IMR-90 (cell line): ENCODE data around the gene ART4. TPM values are rescaled to one million over a fixed set of nuclear protein-coding genes. Genes with fewer than 3 reads are reported as not detected.
A peak's percentile ranks its signal among the peaks of the same experiment; 100 is the strongest.

Experiments used
- ATAC-seq: fragments of 200-7000 bp; cut with Tn5 transposase; 2 replicates; pipeline ENCODE4 v1.9.1; 2020; ENCODE audit warnings: low read depth, mild to moderate bottlenecking, moderate library complexity
- BruUV-seq: library from RNA; stranded (reverse); fragments of 400-500 nt; replicated peaks from 2 replicates; lab custom pipeline; 2021; lab: Mats Ljungman, UMichigan
- CTCF ChIA-PET: fragments of 300-600 bp; formaldehyde crosslinking; extraction: SDS; loops from one replicate; lab custom pipeline; 2021; ENCODE audit warnings: antibody characterized with exemption; lab: Yijun Ruan, JAX
- POLR2A ChIA-PET: fragments of 300-600 bp; sonication (Branson Sonifier 250); formaldehyde crosslinking; loops from one replicate; lab custom pipeline; 2022; ENCODE audit warnings: antibody characterized with exemption; ENCODE audit not compliant: unreplicated experiment; lab: Charles Lee
- DNase-seq: peaks from one replicate; pipeline ENCODE4 v3.0.0; 2013
- H2AFZ ChIP-seq: replicated peaks from 2 replicates; pipeline ENCODE3; 2013; ENCODE audit warnings: low read length, mild to moderate bottlenecking; ENCODE audit not compliant: poor library complexity
- H2AK5ac ChIP-seq: 2 replicates; pipeline ENCODE4 v1.6.1; 2013; ENCODE audit warnings: low read depth, low read length, inconsistent platforms
- H2AK9ac ChIP-seq: replicated peaks from 2 replicates; pipeline ENCODE3; 2013; ENCODE audit warnings: mild to moderate bottlenecking, low read depth, low read length, moderate library complexity; ENCODE audit not compliant: poor library complexity
- H2BK120ac ChIP-seq: 2 replicates; pipeline ENCODE4 v1.6.1; 2013; ENCODE audit warnings: low read depth, low read length, inconsistent platforms
- H2BK15ac ChIP-seq: 3 replicates; pipeline ENCODE4 v1.6.1; 2013; ENCODE audit warnings: low read depth, low read length, inconsistent platforms
- H2BK20ac ChIP-seq: 2 replicates; pipeline ENCODE4 v1.6.1; 2013; ENCODE audit warnings: low read depth, mild to moderate bottlenecking, inconsistent platforms, low read length, moderate library complexity
- H2BK5ac ChIP-seq: 2 replicates; pipeline ENCODE4 v1.6.1; 2013; ENCODE audit warnings: mild to moderate bottlenecking, low read depth, low read length, inconsistent platforms; ENCODE audit not compliant: poor library complexity, severe bottlenecking
- H3K14ac ChIP-seq: replicated peaks from 2 replicates; pipeline ENCODE4 v1.6.1; 2013; ENCODE audit warnings: low read depth, low read length, inconsistent platforms
- H3K18ac ChIP-seq: 2 replicates; pipeline ENCODE4 v1.6.1; 2013; ENCODE audit warnings: low read depth, low read length, control low read depth
- H3K23ac ChIP-seq: 2 replicates; pipeline ENCODE4 v1.6.1; 2013; ENCODE audit warnings: low read depth, low read length, inconsistent platforms
- H3K27ac ChIP-seq: 2 replicates; pipeline ENCODE4 v1.5.1; 2013; ENCODE audit warnings: mild to moderate bottlenecking, control low read depth, low read length; ENCODE audit not compliant: insufficient read depth
- H3K27me3 ChIP-seq: 2 replicates; pipeline ENCODE4 v1.6.1; 2013; ENCODE audit warnings: low read length; ENCODE audit not compliant: control insufficient read depth, insufficient read depth
- H3K36me3 ChIP-seq: 2 replicates; pipeline ENCODE4 v1.6.1; 2013; ENCODE audit warnings: low read length, mixed read lengths; ENCODE audit not compliant: control insufficient read depth, insufficient read depth
- H3K4ac ChIP-seq: 2 replicates; pipeline ENCODE4 v1.6.1; 2013; ENCODE audit warnings: low read depth, low read length, inconsistent platforms
- H3K4me1 ChIP-seq: 2 replicates; pipeline ENCODE4 v1.6.1; 2013; ENCODE audit warnings: low read length, mixed read lengths; ENCODE audit not compliant: control insufficient read depth, insufficient read depth
- H3K4me2 ChIP-seq: 2 replicates; pipeline ENCODE4 v1.6.1; 2013; ENCODE audit warnings: low read depth, mild to moderate bottlenecking, control low read depth, low read length, moderate library complexity
- H3K4me3 ChIP-seq: 2 replicates; pipeline ENCODE4 v1.5.1; 2013; ENCODE audit warnings: low read depth, mild to moderate bottlenecking, control low read depth, low read length, moderate library complexity; ENCODE audit not compliant: insufficient read depth
- H3K56ac ChIP-seq: 2 replicates; pipeline ENCODE4 v1.6.1; 2013; ENCODE audit warnings: low read length, inconsistent platforms; ENCODE audit not compliant: insufficient read depth; ENCODE audit errors: extremely low read depth
- H3K79me1 ChIP-seq, 2 experiments: 2 replicates each; pipeline ENCODE4 v1.6.1; 2013; ENCODE audit warnings: low read length in 2 of 2, inconsistent platforms in 1 of 2, low read depth in 1 of 2
- H3K9ac ChIP-seq: 2 replicates; pipeline ENCODE4 v1.6.1; 2013; ENCODE audit warnings: low read depth, low read length, control low read depth
- H3K9me1 ChIP-seq: 2 replicates; pipeline ENCODE4 v1.6.1; 2013; ENCODE audit warnings: low read length, inconsistent platforms; ENCODE audit not compliant: insufficient read depth
- H3K9me3 ChIP-seq: 2 replicates; pipeline ENCODE4 v1.6.1; 2013; ENCODE audit warnings: low read length; ENCODE audit not compliant: control insufficient read depth, insufficient read depth
- H4K20me1 ChIP-seq: 2 replicates; pipeline ENCODE4 v1.6.1; 2013; ENCODE audit warnings: low read length, inconsistent platforms; ENCODE audit not compliant: insufficient read depth
- H4K5ac ChIP-seq: 2 replicates; pipeline ENCODE4 v1.6.1; 2013; ENCODE audit warnings: mild to moderate bottlenecking, low read depth, low read length, control low read depth
- H4K8ac ChIP-seq, 2 experiments: 2 replicates each; pipeline ENCODE4 v1.6.1; 2013; ENCODE audit warnings: low read depth in 2 of 2, low read length in 2 of 2, control low read depth in 1 of 2, inconsistent platforms in 1 of 2
- H4K91ac ChIP-seq: 2 replicates; pipeline ENCODE4 v1.6.1; 2013; ENCODE audit warnings: low read depth, low read length, inconsistent platforms; ENCODE audit not compliant: insufficient read depth
- FOS ChIP-seq: fragments of 150-350 bp; IDR thresholded peaks from 2 replicates; pipeline ENCODE4 v1.6.1; 2016; ENCODE audit warnings: low read depth, low read length
- POLR2A ChIP-seq: IDR thresholded peaks from 2 replicates; pipeline ENCODE4 v1.6.1; 2012; ENCODE audit warnings: mild to moderate bottlenecking, low read depth, low read length
- WGBS, 2 experiments: methylation state at CpG; one replicate each; pipeline versions ENCODE4 v1.1.5 to v1.1.7; 2013; ENCODE audit warnings: missing lambda C conversion rate in 2 of 2; ENCODE audit not compliant: insufficient read length in 1 of 2; ENCODE audit errors: extremely low coverage in 2 of 2; 5-methylcytosine and 5-hydroxymethylcytosine counted together
- dilution Hi-C: fragments of 300-500 bp; cut with HindIII; formaldehyde crosslinking; loops from one replicate; pipeline ENCODE4 v1.14.3; 2018; ENCODE audit warnings: low sequenced_read_pairs; ENCODE audit not compliant: unreplicated experiment
- in situ Hi-C: fragments of 300-500 bp; cut with MboI; formaldehyde crosslinking; loops from 3 replicates; pipeline ENCODE4 v1.14.3; 2019; ENCODE audit warnings: low sequenced_read_pairs, inconsistent platforms, mixed read lengths
- intact Hi-C: fragments of 100-400 bp; cut with micrococcal nuclease; formaldehyde crosslinking; loops from 2 replicates; pipeline ENCODE4 v1.10.0; 2022
- polyA plus RNA-seq, 3 experiments: library from polyadenylated mRNA; depleted of rRNA; stranded (reverse); fragments of >200 nt; gene quantifications; 2 replicates each; pipeline ENCODE4 v1.2.3, GENCODE V29; 2012; ENCODE audit warnings: low replicate concordance in 1 of 3
- total RNA-seq: library from RNA; depleted of rRNA; stranded (reverse); fragments of >200 nt; gene quantifications from 2 replicates; pipeline ENCODE4 v1.2.3, GENCODE V29; 2012

The ART4 gene
- total and polyA plus RNA-seq, 2 of the 4 experiments (the other 2 are of a cell fraction) = not detected

- BruUV-seq = no TSS peak
- H4K20me1 ChIP-seq = peaks cover 4% of the 10 kb centered on the region
- no peak overlapping the region for H3K14ac ChIP-seq
- no peaks in the 10 kb centered on the region for H3K36me3 ChIP-seq
- H4K5ac ChIP-seq = no peak overlapping the region
- no peak overlapping the region for H3K56ac ChIP-seq
- WGBS, 2 experiments = no CpG with 5 or more reads among the region's 1 CpG
- no peaks in the 10 kb centered on the region for H3K79me1 ChIP-seq
- no peak overlapping the region for H4K8ac ChIP-seq
- TF ChIP-seq POLR2A (no peak), FOS (peak; percentile 49)
- peak overlapping the region; percentile 15; the same call in 1 of the 2 replicates for H3K4me2 ChIP-seq
- in situ Hi-C loops (no loop called here), intact Hi-C loops (no loop called here), dilution Hi-C loops (no loop called here)
- no peak overlapping the region for H3K27ac ChIP-seq
- ChIA-PET CTCF (no interaction called here), POLR2A (no interaction called here)
- peaks cover 3% of the 10 kb centered on the region for H3K9me1 ChIP-seq
- no peak overlapping the region for H2AK9ac ChIP-seq
- 0 out of 2 replicates have a peak overlapping the region, but pooled peaks have one; percentile 11 for H2BK20ac ChIP-seq
- H3K18ac ChIP-seq = peak overlapping the region; percentile 31; the same call in 1 of the 2 replicates
- H3K23ac ChIP-seq = no peak overlapping the region
- no peak overlapping the region for H2BK120ac ChIP-seq
- H3K9me3 ChIP-seq = no peaks in the 10 kb centered on the region
- no peak overlapping the region for H3K9ac ChIP-seq
- peak overlapping the region; percentile 26; the same call in 1 of the 3 replicates for H2BK15ac ChIP-seq
- H3K4me1 ChIP-seq = peaks cover 2% of the 10 kb centered on the region; the same call in 1 of the 2 replicates
- no peak overlapping the region for H4K91ac ChIP-seq
- H3K4ac ChIP-seq = no peak overlapping the region
- ATAC-seq (no peak), DNase-seq (peak; percentile 29)
- no peaks in the 10 kb centered on the region for H3K27me3 ChIP-seq
- H2BK5ac ChIP-seq = no peak overlapping the region
- H3K4me3 ChIP-seq = no peak overlapping the region
- H2AFZ ChIP-seq = no peak overlapping the region
- H2AK5ac ChIP-seq = no peak overlapping the region
These were observed 9.4 kb downstream of the ART4 start for GRCh38 chr12:14833952-14834351.
